Subcutaneous adipose tissue (tissue), 4 donors: Measurements from ENCODE around the gene SLC24A3. TPM values are rescaled to one million over a fixed set of nuclear protein-coding genes. Genes with fewer than 3 reads are reported as not detected.

Experiments used
- total RNA-seq, 4 donors: library from RNA; depleted of rRNA; stranded (reverse); fragments of >200 nt; gene quantifications; one replicate each; pipeline ENCODE4 v1.1.0, GENCODE V29; 2016
- TF ChIP-seq, protein P1 (sequence below): fragments of 450-650 bp; IDR thresholded peaks from one replicate; pipeline ENCODE4 v1.5.1; 2016; ENCODE audit warnings: low read depth, mild to moderate bottlenecking, control low read depth, antibody characterized with exemption, moderate library complexity

The SLC24A3 gene
- total RNA-seq, 4 donors from 2014 or later = 4.6 to 12.2 (median 9.1) TPM

DNA sequence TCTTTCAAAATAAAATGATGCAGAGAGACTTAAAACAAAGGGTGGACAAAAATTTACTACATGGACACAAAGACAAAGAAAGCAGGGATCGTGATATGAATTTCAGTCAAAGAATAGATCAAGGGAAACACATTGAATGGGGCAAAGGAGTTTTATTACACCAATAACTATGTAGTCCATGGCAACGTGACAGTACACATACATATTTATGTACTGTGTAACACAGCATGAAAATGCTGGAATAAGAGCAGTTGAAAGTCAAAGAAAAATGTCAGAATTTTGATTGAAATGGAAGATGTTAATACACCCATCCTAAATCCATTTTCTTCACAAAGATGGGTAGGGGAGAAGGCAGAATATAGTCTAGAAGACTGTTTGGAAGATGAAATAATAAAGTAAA lies 536.2 kb downstream of the SLC24A3 start:
- TF ChIP-seq, protein P1, sequence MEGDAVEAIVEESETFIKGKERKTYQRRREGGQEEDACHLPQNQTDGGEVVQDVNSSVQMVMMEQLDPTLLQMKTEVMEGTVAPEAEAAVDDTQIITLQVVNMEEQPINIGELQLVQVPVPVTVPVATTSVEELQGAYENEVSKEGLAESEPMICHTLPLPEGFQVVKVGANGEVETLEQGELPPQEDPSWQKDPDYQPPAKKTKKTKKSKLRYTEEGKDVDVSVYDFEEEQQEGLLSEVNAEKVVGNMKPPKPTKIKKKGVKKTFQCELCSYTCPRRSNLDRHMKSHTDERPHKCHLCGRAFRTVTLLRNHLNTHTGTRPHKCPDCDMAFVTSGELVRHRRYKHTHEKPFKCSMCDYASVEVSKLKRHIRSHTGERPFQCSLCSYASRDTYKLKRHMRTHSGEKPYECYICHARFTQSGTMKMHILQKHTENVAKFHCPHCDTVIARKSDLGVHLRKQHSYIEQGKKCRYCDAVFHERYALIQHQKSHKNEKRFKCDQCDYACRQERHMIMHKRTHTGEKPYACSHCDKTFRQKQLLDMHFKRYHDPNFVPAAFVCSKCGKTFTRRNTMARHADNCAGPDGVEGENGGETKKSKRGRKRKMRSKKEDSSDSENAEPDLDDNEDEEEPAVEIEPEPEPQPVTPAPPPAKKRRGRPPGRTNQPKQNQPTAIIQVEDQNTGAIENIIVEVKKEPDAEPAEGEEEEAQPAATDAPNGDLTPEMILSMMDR = no peak

DNA sequence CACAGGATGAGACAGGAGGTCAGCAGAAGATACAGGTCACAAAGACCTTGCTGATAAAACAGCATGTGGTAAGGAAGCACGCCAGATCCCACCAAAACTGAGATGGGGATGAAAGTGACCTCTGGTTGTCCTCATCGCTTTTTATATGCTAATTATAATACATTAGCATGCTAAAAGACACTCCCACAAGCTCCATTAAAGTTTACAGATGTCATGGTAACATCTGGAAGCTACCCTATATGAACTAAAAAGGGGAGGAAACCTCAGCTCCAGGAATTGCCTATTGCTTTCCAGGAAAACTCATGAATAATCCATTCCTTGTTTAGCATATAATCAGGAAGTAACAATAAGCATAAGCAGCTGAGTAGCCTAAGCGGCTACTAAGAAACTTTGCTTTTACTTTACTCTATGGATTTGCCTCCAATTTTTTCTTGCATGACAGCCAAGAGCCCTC lies 537.2 kb downstream of the SLC24A3 start:
- TF ChIP-seq, protein P1 = no peak

DNA sequence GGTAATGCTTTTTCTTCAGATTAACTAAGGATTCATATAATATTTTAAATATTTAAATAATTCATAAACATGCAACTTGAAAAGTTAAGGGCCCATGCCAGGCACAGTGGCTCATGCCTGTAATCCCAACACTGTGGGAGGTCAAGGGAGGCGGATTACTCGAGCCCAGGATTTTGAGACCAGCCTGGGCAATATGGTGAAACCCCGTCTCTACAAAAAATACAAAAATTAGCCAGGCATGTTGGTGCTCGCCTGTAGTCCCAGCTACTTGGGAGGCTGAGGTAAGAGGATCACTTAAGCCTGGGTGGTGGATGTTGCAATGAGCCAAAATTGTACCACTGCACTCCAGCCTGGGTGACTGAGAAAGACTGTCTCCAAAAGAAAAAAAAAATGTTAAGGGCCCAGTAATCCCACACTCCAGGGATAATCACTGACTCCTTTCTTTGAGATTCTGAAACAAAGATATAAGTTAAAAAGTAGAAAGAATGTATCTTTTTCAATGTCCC lies 537.7 kb downstream of the SLC24A3 start:
- TF ChIP-seq, protein P1 = no peak

DNA sequence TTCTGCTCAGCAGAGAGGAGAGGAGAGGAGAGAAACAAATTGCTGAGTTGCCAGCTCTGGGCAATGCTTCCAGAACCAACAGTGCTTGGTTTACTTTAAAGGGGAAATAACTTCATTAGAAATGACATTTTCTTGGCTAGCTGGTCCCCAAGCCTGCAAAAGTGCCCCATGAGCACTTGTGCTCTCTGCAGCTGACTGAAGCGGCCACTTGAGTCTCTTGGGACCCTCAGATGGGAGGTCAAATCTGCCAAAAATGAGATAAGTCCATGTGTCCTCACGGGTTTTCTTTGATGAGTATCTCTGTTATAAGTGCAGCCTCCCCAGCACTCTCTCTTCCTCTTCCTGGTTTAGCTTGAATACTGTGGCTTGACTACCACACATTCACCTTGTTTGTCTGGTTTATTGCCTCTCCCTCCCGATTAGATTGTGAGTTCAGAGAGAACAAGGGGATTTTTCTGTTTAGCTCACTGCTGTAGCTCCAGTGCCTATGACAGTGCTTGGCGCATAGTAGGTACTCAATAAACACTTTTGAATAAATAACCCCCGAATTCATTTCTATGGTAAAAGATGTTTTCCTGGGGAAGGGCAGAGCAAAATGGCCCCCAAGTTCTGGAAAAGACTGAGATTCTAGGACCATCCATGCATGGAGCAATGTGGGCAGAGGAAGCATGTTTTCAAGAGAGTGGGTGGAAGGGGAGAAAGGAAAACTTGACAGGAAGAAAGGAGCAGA lies 538.6 kb downstream of the SLC24A3 start:
- TF ChIP-seq, protein P1 = no peak

DNA sequence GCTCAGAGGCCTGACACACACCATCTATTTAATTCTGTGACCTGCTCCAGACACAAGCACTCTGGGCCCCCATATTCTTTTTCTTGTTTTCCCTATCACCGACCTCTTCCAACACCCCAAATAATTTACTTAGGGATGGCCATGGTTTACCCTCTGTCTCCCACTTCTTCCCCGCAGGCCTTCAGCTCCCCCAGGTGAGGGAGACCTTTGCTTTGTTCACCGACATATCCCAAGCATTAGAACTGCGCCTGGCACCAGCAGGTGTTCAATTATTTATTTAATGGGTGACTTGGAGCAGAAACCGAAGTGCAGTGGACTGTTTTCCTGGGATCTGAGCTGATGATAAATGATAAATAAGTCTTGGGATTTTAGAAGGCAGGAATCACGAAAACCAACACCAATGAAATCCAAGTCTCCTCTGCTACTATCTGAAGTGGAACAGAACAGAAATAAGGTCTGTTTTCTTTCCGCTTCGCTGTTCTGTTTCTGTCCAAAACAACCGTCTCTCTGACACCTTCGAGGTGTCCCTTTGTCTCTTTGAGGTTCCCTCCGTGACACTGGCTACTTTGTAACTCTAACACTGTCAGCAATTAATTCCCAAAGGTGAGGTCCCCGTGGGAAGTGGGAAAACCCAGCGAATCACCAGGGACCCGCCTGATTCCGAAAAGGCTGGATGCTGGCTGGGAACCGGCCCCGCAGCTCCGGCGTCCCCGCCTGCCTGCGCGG lies 544.5 kb downstream of the SLC24A3 start:
- TF ChIP-seq, protein P1 = no peak

DNA sequence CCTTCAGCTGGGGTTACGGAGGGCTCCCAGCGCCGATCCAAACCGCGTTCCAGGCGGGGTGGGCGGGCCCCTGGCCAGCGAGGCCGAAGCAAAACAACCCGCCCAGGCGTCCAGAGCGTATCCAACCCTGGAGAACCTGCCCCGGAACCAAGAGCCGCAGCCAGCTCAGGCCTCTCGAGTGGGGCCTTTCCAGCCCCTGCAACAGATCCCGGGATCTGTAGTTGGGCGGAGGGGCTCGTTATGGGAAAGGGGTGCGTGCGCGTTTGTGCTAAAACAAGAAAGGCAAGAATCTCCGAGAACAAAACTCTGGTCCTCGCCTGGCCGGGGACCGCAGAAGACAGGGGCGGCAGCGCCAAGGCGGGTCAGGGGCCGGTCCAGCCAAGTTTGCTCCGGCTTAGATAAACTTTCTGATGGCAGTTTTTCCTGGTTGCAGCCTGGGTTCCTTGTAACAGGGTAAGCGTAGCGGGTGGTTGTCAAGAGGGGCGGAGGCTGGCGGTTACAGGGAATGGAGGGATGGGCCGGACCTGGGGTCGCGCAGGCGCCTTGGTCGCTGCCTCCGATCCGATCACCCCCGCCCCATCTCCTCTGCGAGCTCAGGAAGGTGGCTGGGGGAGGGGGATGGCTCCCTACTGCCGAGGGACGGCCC lies 545.2 kb downstream of the SLC24A3 start:
- TF ChIP-seq, protein P1 = no peak

DNA sequence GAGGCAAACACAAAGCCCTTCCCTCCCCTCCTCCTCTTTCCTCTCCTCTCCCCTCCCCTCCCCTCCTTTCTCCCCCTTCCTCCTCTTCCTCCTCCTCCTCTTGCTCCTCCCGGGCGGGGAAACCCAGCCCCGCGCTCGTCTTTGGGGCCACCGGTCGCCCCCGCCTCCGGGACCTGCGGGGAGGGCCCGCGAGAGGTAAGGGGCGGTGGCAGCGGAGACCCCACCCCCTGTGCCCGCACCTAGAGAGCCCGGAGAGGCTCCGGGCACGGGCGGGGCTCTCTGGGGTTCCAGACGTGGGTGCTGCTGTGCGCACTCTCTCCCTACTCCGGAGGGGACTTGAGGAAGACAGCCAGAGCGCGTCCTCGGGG lies 545.7 kb downstream of the SLC24A3 start, which contains the start of gene RIN2:
Gene RIN2, plus strand, starts transcription at position 126 of the 368 bp plus-strand sequence. CDS start 131,344 bp downstream, outside the sequence.
- TF ChIP-seq, protein P1 = no peak
